Measurements from ENCODE around the gene NT5DC2. TPM values are rescaled to one million over a fixed set of nuclear protein-coding genes. Genes with fewer than 3 reads are reported as not detected.

Gene NT5DC2
- total and polyA plus RNA-seq, 2 of the 8 experiments (the other 6 are each of a cell fraction or from before 2014, with no cell fraction given) = 331 to 477 TPM

- no peak for TF ChIP-seq SUZ12 (IDR thresholded peaks at IDR 0.05; ENCODE audit: low read length)
Observed at GRCh38 chr3:52479877-52480575, 53.6 kb downstream of the NT5DC2 start (continued).
